DOHH2 (cell line): Measurements from ENCODE around the gene ZNF528.

Source experiments
- H3F3A ChIP-seq: fragments of 200-600 bp; sonication (generic), shearing (Covaris generic); 2 replicates; pipeline ENCODE4 v1.6.0; 2016; ENCODE audit warnings: antibody characterized with exemption, mild to moderate bottlenecking; ENCODE audit not compliant: control insufficient read depth, insufficient read depth
- H3K27ac ChIP-seq: fragments of 200-600 bp; sonication (generic); 2 replicates; pipeline ENCODE4 v1.5.1; 2014; ENCODE audit warnings: low read depth, mild to moderate bottlenecking, low read length, moderate library complexity
- H3K27me3 ChIP-seq: fragments of 200-600 bp; sonication (generic); 2 replicates; pipeline ENCODE4 v1.6.1; 2014; ENCODE audit warnings: mild to moderate bottlenecking, low read length, mixed read lengths; ENCODE audit not compliant: control insufficient read depth
- H3K36me3 ChIP-seq: fragments of 200-600 bp; sonication (generic); 2 replicates; pipeline ENCODE4 v1.6.1; 2014; ENCODE audit warnings: mild to moderate bottlenecking, low read length, moderate library complexity, mixed read lengths; ENCODE audit not compliant: control insufficient read depth
- H3K4me1 ChIP-seq: fragments of 200-600 bp; sonication (generic); 2 replicates; pipeline ENCODE4 v1.6.1; 2014; ENCODE audit warnings: mild to moderate bottlenecking, low read length, mixed read lengths; ENCODE audit not compliant: control insufficient read depth
- H3K4me2 ChIP-seq: fragments of 200-600 bp; sonication (generic); 2 replicates; pipeline ENCODE4 v1.6.0; 2014; ENCODE audit warnings: mild to moderate bottlenecking, low read length, moderate library complexity
- H3K4me3 ChIP-seq: fragments of 200-600 bp; sonication (generic); 2 replicates; pipeline ENCODE4 v1.5.1; 2014; ENCODE audit warnings: mild to moderate bottlenecking, low read length, mixed read lengths
- H3K79me2 ChIP-seq: fragments of 200-600 bp; sonication (generic); 2 replicates; pipeline ENCODE4 v1.6.1; 2014; ENCODE audit warnings: mild to moderate bottlenecking, low read length, mixed read lengths; ENCODE audit not compliant: control insufficient read depth
- H3K9me2 ChIP-seq: fragments of 200-600 bp; sonication (generic); replicated peaks from 2 replicates; pipeline ENCODE4 v1.6.1; 2014; ENCODE audit warnings: mild to moderate bottlenecking, low read length, mixed read lengths; ENCODE audit not compliant: control insufficient read depth
- H3K9me3 ChIP-seq: fragments of 200-600 bp; sonication (generic); 2 replicates; pipeline ENCODE4 v1.6.1; 2014; ENCODE audit warnings: antibody characterized with exemption, low read length, mixed read lengths; ENCODE audit not compliant: control insufficient read depth, insufficient read depth
- H4K20me1 ChIP-seq: fragments of 200-600 bp; sonication (generic); 2 replicates; pipeline ENCODE4 v1.6.0; 2014; ENCODE audit warnings: low read depth, mild to moderate bottlenecking, antibody characterized with exemption, low read length, moderate library complexity; ENCODE audit not compliant: control insufficient read depth, insufficient read depth
- EZH2phosphoT487 ChIP-seq: fragments of 200-600 bp; sonication (generic); IDR thresholded peaks from 2 replicates; pipeline ENCODE4 v1.6.1; 2017; ENCODE audit warnings: borderline replicate concordance, mild to moderate bottlenecking, antibody characterized with exemption, low read length, moderate library complexity, mixed read lengths
- TF ChIP-seq, protein P1 (sequence below): fragments of 200-600 bp; sonication (generic); IDR thresholded peaks from one replicate; pipeline ENCODE4 v1.5.1; 2014; ENCODE audit warnings: antibody characterized with exemption, mild to moderate bottlenecking, low read depth, low read length; ENCODE audit not compliant: poor library complexity, severe bottlenecking

Gene ZNF528

DNA sequence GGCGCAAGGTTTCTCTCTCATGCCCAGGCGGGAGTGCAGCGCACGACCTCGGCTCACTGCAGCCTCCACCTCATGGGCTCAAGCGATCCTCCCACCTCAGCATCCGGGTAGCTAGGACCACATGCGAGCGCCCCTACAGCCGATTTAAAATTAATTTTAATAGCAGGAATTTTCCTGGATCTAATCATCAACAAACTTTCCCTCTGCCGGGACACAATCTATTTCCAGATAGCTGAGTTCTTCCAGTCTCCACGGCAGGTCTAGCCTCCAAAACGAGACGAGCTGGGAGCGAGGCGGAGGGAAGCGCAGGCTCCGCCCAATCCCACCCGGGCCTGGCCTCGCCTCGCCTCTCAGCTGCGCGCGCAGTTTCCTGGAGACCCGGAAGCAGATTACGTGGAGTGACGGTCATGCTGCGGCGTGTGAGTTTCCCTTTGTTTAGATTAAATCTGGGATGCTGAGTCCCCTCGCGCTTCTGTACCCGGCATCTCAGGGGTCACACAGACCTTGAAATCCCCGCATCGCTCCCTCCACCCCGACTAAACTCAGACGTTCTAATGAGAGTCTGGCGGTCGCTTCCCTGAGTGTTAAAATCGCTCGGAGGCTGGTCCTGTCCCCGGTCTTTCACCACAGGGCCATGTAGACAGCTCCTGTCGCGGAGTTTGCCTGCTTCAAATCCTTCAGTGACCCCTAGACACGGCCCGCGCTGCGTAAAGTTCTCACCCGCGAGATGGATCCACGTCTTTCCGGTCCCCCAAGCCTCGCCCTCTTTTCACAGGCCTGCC, 27.9 kb upstream of the ZNF528 start, which contains the start of gene ZNF880:
Gene ZNF880, plus strand, starts transcription at position 365 of the 782 bp plus-strand sequence. Its CDS starts 43 bp downstream, at position 408.
- no peaks in the 10 kb centered on the region for H3K36me3 ChIP-seq
- H3K4me1 ChIP-seq: 0 out of 2 replicates have a peak, but pooled peaks cover 3% of the 10 kb centered on the region
- no peaks in the 10 kb centered on the region for H3F3A ChIP-seq
- H4K20me1 ChIP-seq: no peaks in the 10 kb centered on the region
- H3K4me3 ChIP-seq: peak within 1 kb of the TSS; percentile 61
- H3K9me2 ChIP-seq: no peaks in the 10 kb centered on the region
- TF ChIP-seq, protein P1, sequence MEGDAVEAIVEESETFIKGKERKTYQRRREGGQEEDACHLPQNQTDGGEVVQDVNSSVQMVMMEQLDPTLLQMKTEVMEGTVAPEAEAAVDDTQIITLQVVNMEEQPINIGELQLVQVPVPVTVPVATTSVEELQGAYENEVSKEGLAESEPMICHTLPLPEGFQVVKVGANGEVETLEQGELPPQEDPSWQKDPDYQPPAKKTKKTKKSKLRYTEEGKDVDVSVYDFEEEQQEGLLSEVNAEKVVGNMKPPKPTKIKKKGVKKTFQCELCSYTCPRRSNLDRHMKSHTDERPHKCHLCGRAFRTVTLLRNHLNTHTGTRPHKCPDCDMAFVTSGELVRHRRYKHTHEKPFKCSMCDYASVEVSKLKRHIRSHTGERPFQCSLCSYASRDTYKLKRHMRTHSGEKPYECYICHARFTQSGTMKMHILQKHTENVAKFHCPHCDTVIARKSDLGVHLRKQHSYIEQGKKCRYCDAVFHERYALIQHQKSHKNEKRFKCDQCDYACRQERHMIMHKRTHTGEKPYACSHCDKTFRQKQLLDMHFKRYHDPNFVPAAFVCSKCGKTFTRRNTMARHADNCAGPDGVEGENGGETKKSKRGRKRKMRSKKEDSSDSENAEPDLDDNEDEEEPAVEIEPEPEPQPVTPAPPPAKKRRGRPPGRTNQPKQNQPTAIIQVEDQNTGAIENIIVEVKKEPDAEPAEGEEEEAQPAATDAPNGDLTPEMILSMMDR: no peak
- TF ChIP-seq EZH2phosphoT487: no peak
- peak within 1 kb of the TSS; percentile 52 for H3K4me2 ChIP-seq
- H3K9me3 ChIP-seq: peaks cover 36% of the 10 kb centered on the region
- peak within 1 kb of the TSS; percentile 18; the same call in 1 of the 2 replicates for H3K27ac ChIP-seq
- no peaks in the 10 kb centered on the region for H3K79me2 ChIP-seq
- no peaks in the 10 kb centered on the region for H3K27me3 ChIP-seq

DNA sequence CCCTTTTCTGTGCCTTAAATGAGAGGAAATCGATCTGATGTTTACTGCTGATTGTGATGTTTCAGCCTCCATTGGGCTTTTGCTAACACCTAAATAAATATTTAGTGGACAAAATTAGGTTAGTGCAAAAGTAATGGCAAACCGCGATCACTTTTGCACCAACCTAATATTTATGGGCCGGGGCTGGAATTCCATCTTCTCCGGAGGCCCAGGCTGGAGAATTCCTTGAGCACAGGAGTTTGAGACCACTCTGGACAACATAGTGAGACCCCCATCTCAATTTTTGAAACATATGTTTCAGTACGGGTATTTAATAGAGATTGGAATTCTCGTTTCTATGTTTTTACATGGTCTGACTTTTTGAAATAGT, 27.3 kb upstream of the ZNF528 start:
- Histone ChIP-seq H3K9me3 (peaks cover 36% of the 10 kb centered on the region), H3K79me2 (no peaks in the 10 kb centered on the region), H3K36me3 (no peaks in the 10 kb centered on the region), H3K4me3 (peak overlapping the region; percentile 61), H3K9me2 (no peaks in the 10 kb centered on the region), H3K4me1 (0 out of 2 replicates have a peak, but pooled peaks cover 3% of the 10 kb centered on the region), H3F3A (no peaks in the 10 kb centered on the region), H3K27me3 (no peaks in the 10 kb centered on the region), H3K27ac (peak overlapping the region; percentile 18; the same call in 1 of the 2 replicates), H3K4me2 (peak overlapping the region; percentile 52), H4K20me1 (no peaks in the 10 kb centered on the region)
- TF ChIP-seq, protein P1: no peak
- no peak for TF ChIP-seq EZH2phosphoT487

- Histone ChIP-seq H3K79me2 (no peaks in the 10 kb centered on the region), H4K20me1 (no peaks in the 10 kb centered on the region), H3K27ac (no peak overlapping the region), H3F3A (no peaks in the 10 kb centered on the region), H3K4me3 (no peak overlapping the region), H3K9me2 (no peaks in the 10 kb centered on the region), H3K27me3 (no peaks in the 10 kb centered on the region), H3K9me3 (peaks cover 8% of the 10 kb centered on the region), H3K4me1 (no peaks in the 10 kb centered on the region), H3K4me2 (no peak overlapping the region), H3K36me3 (no peaks in the 10 kb centered on the region)
- TF ChIP-seq, protein P1: peak; percentile 24
- no peak for TF ChIP-seq EZH2phosphoT487
These were observed 6.5 kb upstream of the ZNF528 start for GRCh38 chr19:52391135-52391534.
